ENCODE measurements around the gene IL9R.

- TF ChIP-seq, protein P1, sequence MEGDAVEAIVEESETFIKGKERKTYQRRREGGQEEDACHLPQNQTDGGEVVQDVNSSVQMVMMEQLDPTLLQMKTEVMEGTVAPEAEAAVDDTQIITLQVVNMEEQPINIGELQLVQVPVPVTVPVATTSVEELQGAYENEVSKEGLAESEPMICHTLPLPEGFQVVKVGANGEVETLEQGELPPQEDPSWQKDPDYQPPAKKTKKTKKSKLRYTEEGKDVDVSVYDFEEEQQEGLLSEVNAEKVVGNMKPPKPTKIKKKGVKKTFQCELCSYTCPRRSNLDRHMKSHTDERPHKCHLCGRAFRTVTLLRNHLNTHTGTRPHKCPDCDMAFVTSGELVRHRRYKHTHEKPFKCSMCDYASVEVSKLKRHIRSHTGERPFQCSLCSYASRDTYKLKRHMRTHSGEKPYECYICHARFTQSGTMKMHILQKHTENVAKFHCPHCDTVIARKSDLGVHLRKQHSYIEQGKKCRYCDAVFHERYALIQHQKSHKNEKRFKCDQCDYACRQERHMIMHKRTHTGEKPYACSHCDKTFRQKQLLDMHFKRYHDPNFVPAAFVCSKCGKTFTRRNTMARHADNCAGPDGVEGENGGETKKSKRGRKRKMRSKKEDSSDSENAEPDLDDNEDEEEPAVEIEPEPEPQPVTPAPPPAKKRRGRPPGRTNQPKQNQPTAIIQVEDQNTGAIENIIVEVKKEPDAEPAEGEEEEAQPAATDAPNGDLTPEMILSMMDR (conservative IDR thresholded peaks at IDR 0.05; ENCODE audit: low read depth in 2 of 2) = no peak
- TF ChIP-seq JUNB (IDR thresholded peaks at IDR 0.05; ENCODE audit: unreplicated experiment) = no peak
These were observed 11.4 kb downstream of the IL9R start for GRCh38 chrX:156008915-156009314.

Measured in GM23338 (cell line).